Vagina (tissue), 2 donors: Measurements from ENCODE around the gene RBM34. TPM values are rescaled to one million over a fixed set of nuclear protein-coding genes. Genes with fewer than 3 reads are reported as not detected.

Source experiments
- DNase-seq, 2 donors: peaks; one replicate each; pipeline ENCODE4 v3.0.0-alpha.2; 2017; ENCODE audit errors: extremely low spot score in 2 of 2
- H3K27ac ChIP-seq: fragments of 200-600 bp; sonication (generic); one replicate; pipeline ENCODE4 v1.5.1; 2019
- H3K27me3 ChIP-seq: fragments of 200-600 bp; sonication (generic); one replicate; pipeline ENCODE4 v1.5.1; 2019
- H3K36me3 ChIP-seq, 2 donors: fragments of 200-600 bp; sonication (generic); one replicate each; pipeline ENCODE4 v1.5.1; 2017 to 2019
- H3K4me1 ChIP-seq: fragments of 200-600 bp; sonication (generic); one replicate; pipeline ENCODE4 v1.5.1; 2019
- H3K4me3 ChIP-seq, 2 donors: fragments of 200-600 bp; sonication (generic); 1 replicate in 1 of 2; 2 replicates in 1 of 2; pipeline ENCODE4 v1.5.1; 2016 to 2019
- H3K9me3 ChIP-seq: fragments of 200-600 bp; sonication (generic); one replicate; pipeline ENCODE4 v1.5.1; 2019
- CTCF ChIP-seq, 3 experiments: fragments of 450-650 bp in 2 of 3; fragments of 200-600 bp in 1 of 3; sonication (generic) in 1 of 3; IDR thresholded peaks; one replicate each; pipeline ENCODE4 v1.5.1; 2017 to 2019; ENCODE audit warnings: antibody characterized with exemption in 3 of 3, mild to moderate bottlenecking in 2 of 3, moderate library complexity in 2 of 3
- POLR2A ChIP-seq, 2 donors: fragments of 450-650 bp; IDR thresholded peaks; one replicate each; pipeline ENCODE4 v1.6.1; 2017; ENCODE audit warnings: antibody characterized with exemption in 2 of 2, mild to moderate bottlenecking in 2 of 2, moderate library complexity in 2 of 2
- POLR2AphosphoS5 ChIP-seq, 2 donors: sonication (generic); formaldehyde crosslinking; IDR thresholded peaks; one replicate each; pipeline ENCODE4 v1.9.0; 2017; ENCODE audit warnings: antibody characterized with exemption in 2 of 2, mild to moderate bottlenecking in 2 of 2, low read depth in 1 of 2; ENCODE audit not compliant: insufficient read depth in 1 of 2
- intact Hi-C: fragments of 100-400 bp; cut with DNase I; formaldehyde crosslinking; loops from one replicate; pipeline ENCODE4 v1.15.1; 2023
- total RNA-seq: library from RNA; depleted of rRNA; stranded (reverse); fragments of >200 nt; gene quantifications from one replicate; pipeline ENCODE4 v1.2.3, GENCODE V29; 2016

RBM34 gene
- total RNA-seq, 1 donor from 2014 or later: 44.7 TPM

- intact Hi-C loops: no loop called here
- Histone ChIP-seq H3K9me3 (no peaks in the 10 kb centered on the region), H3K4me3 (no peak overlapping the region), H3K27me3 (no peaks in the 10 kb centered on the region), H3K36me3 (peaks cover 0 to 33% of the 10 kb centered on the region in 2 donors), H3K4me1 (peaks cover 13% of the 10 kb centered on the region), H3K27ac (no peak overlapping the region)
- TF ChIP-seq CTCF (IDR thresholded peaks at IDR 0.05): no peak
- no peak for TF ChIP-seq POLR2A (IDR thresholded peaks at IDR 0.05)
- no peak for TF ChIP-seq POLR2AphosphoS5 (IDR thresholded peaks at IDR 0.05; ENCODE audit: insufficient read depth in 1 of 2, low read depth in 1 of 2)
- DNase-seq: no peak
Observed at GRCh38 chr1:235131961-235132360, 29.1 kb downstream of the RBM34 start.

- H3K27ac ChIP-seq: no peak overlapping the region
- H3K27me3 ChIP-seq: no peaks in the 10 kb centered on the region
- peaks cover 24% of the 10 kb centered on the region for H3K4me1 ChIP-seq
- peak in 1 of 2 donors; percentile 56 for DNase-seq
- no peak for TF ChIP-seq POLR2AphosphoS5 (IDR thresholded peaks at IDR 0.05; ENCODE audit: insufficient read depth in 1 of 2, low read depth in 1 of 2)
- TF ChIP-seq POLR2A (IDR thresholded peaks at IDR 0.05): no peak
- no peak for TF ChIP-seq CTCF (IDR thresholded peaks at IDR 0.05)
- no peak overlapping the region for H3K4me3 ChIP-seq
- H3K9me3 ChIP-seq: no peaks in the 10 kb centered on the region
- intact Hi-C loops: no loop called here
- peaks cover 0 to 22% of the 10 kb centered on the region in 2 donors for H3K36me3 ChIP-seq
Observed at GRCh38 chr1:235130766-235131270, 30.2 kb downstream of the RBM34 start.

- no peaks in the 10 kb centered on the region for H3K9me3 ChIP-seq
- H3K4me1 ChIP-seq: peaks cover 29% of the 10 kb centered on the region
- H3K36me3 ChIP-seq: peaks cover 0 to 13% of the 10 kb centered on the region in 2 donors
- peak in 1 of 2 donors; percentile 56 for DNase-seq
- no peak for TF ChIP-seq POLR2AphosphoS5 (IDR thresholded peaks at IDR 0.05; ENCODE audit: insufficient read depth in 1 of 2, low read depth in 1 of 2)
- no peak for TF ChIP-seq CTCF (IDR thresholded peaks at IDR 0.05)
- no peak for TF ChIP-seq POLR2A (IDR thresholded peaks at IDR 0.05)
- no peak overlapping the region for H3K27ac ChIP-seq
- no peak overlapping the region for H3K4me3 ChIP-seq
- H3K27me3 ChIP-seq: no peaks in the 10 kb centered on the region
- intact Hi-C loops: no loop called here
Observed at GRCh38 chr1:235129774-235130570, 31.1 kb downstream of the RBM34 start.

GRCh38 chr1:235128456-235129328 lies 32.4 kb downstream of the RBM34 start, which contains the start of gene TOMM20:
Gene TOMM20 (minus strand): TSS chr1:235128837. CDS start chr1:235128715, 122 bp downstream.
- H3K36me3 ChIP-seq: peaks cover 0 to under 1% of the 10 kb centered on the region in 2 donors

More at GRCh38 chr1:235128456-235129328, 32.4 kb downstream of the RBM34 start, which contains the start of gene TOMM20:
- H3K27ac ChIP-seq: peak within 1 kb of the TSS; percentile 83
- peaks cover 41% of the 10 kb centered on the region for H3K4me1 ChIP-seq
- TF ChIP-seq POLR2AphosphoS5 (IDR thresholded peaks at IDR 0.05; ENCODE audit: insufficient read depth in 1 of 2, low read depth in 1 of 2) (peak; percentile 92 to 98), CTCF (IDR thresholded peaks at IDR 0.05) (no peak), POLR2A (IDR thresholded peaks at IDR 0.05) (peak in 1 of 2 donors; percentile 21)
- peak in 1 of 2 donors; percentile 96 for DNase-seq
- H3K9me3 ChIP-seq: no peaks in the 10 kb centered on the region
- H3K4me3 ChIP-seq: peak within 1 kb of the TSS; percentile 84 to 87
- H3K27me3 ChIP-seq: no peaks in the 10 kb centered on the region
- intact Hi-C loops: no loop called here
